HEK293 (cell line): ENCODE measurements around the gene ZFR2.

Source experiments
- FEZF1 ChIP-seq: fragments of 450-650 bp; formaldehyde crosslinking; IDR thresholded peaks from 2 replicates; pipeline ENCODE4 v1.5.1; 2016; ENCODE audit warnings: missing biosample characterization, missing genetic modification characterization
- GLI2 ChIP-seq: fragments of 450-650 bp; formaldehyde crosslinking; IDR thresholded peaks from 2 replicates; pipeline ENCODE4; 2017; ENCODE audit warnings: missing biosample characterization, missing genetic modification characterization, low read depth, borderline replicate concordance
- GLI4 ChIP-seq: fragments of 450-650 bp; formaldehyde crosslinking; IDR thresholded peaks from 2 replicates; pipeline ENCODE4 v1.5.1; 2016; ENCODE audit warnings: missing biosample characterization, missing genetic modification characterization
- GLIS2 ChIP-seq: fragments of 450-650 bp; formaldehyde crosslinking; IDR thresholded peaks from 2 replicates; pipeline ENCODE4 v1.5.1; 2016; ENCODE audit warnings: missing biosample characterization, missing genetic modification characterization
- KLF17 ChIP-seq: fragments of 450-650 bp; formaldehyde crosslinking; IDR thresholded peaks from 2 replicates; pipeline ENCODE4 v1.5.1; 2016; ENCODE audit warnings: missing biosample characterization, missing genetic modification characterization
- OSR2 ChIP-seq: fragments of 450-650 bp; formaldehyde crosslinking; IDR thresholded peaks from 2 replicates; pipeline ENCODE4 v1.5.1; 2016; ENCODE audit warnings: missing biosample characterization, missing genetic modification characterization
- OVOL3 ChIP-seq: fragments of 450-650 bp; formaldehyde crosslinking; IDR thresholded peaks from 2 replicates; pipeline ENCODE4 v1.5.1; 2016; ENCODE audit warnings: missing biosample characterization, missing genetic modification characterization
- ZBTB20 ChIP-seq: fragments of 450-650 bp; formaldehyde crosslinking; IDR thresholded peaks from 2 replicates; pipeline ENCODE4 v1.5.1; 2016; ENCODE audit warnings: missing biosample characterization, missing genetic modification characterization
- ZBTB21 ChIP-seq: fragments of 450-650 bp; formaldehyde crosslinking; IDR thresholded peaks from 2 replicates; pipeline ENCODE4 v1.5.1; 2017; ENCODE audit warnings: missing biosample characterization, missing genetic modification characterization
- ZBTB49 ChIP-seq: fragments of 450-650 bp; formaldehyde crosslinking; IDR thresholded peaks from 2 replicates; pipeline ENCODE4 v1.5.1; 2016; ENCODE audit warnings: missing biosample characterization, missing genetic modification characterization, low read depth
- ZNF114 ChIP-seq: fragments of 450-650 bp; formaldehyde crosslinking; IDR thresholded peaks from 2 replicates; pipeline ENCODE4 v1.5.0; 2017; ENCODE audit warnings: missing biosample characterization, missing genetic modification characterization
- ZNF132 ChIP-seq: fragments of 450-650 bp; formaldehyde crosslinking; IDR thresholded peaks from 2 replicates; pipeline ENCODE4 v1.5.1; 2017; ENCODE audit warnings: missing biosample characterization, missing genetic modification characterization, borderline replicate concordance
- ZNF138 ChIP-seq: fragments of 450-650 bp; formaldehyde crosslinking; IDR thresholded peaks from 2 replicates; pipeline ENCODE4 v1.5.1; 2016; ENCODE audit warnings: missing biosample characterization, missing genetic modification characterization, borderline replicate concordance
- ZNF223 ChIP-seq: fragments of 450-650 bp; formaldehyde crosslinking; IDR thresholded peaks from 2 replicates; pipeline ENCODE4 v1.5.1; 2016; ENCODE audit warnings: missing biosample characterization, missing genetic modification characterization
- ZNF362 ChIP-seq: fragments of 450-650 bp; formaldehyde crosslinking; IDR thresholded peaks from 2 replicates; pipeline ENCODE4 v1.5.1; 2016; ENCODE audit warnings: missing biosample characterization, missing genetic modification characterization
- ZNF488 ChIP-seq: fragments of 450-650 bp; formaldehyde crosslinking; IDR thresholded peaks from 2 replicates; pipeline ENCODE4 v1.5.1; 2016; ENCODE audit warnings: missing biosample characterization, missing genetic modification characterization
- ZNF513 ChIP-seq: fragments of 450-650 bp; IDR thresholded peaks from 2 replicates; pipeline ENCODE4 v1.5.1; 2018; ENCODE audit warnings: missing biosample characterization, missing genetic modification characterization
- ZNF521 ChIP-seq: fragments of 450-650 bp; formaldehyde crosslinking; IDR thresholded peaks from 2 replicates; pipeline ENCODE4 v1.5.1; 2017; ENCODE audit warnings: missing biosample characterization, mild to moderate bottlenecking, missing genetic modification characterization
- ZNF530 ChIP-seq: fragments of 450-650 bp; formaldehyde crosslinking; IDR thresholded peaks from 2 replicates; pipeline ENCODE4 v1.5.1; 2016; ENCODE audit warnings: low read depth, missing biosample characterization, missing genetic modification characterization
- ZNF548 ChIP-seq: fragments of 450-650 bp; formaldehyde crosslinking; IDR thresholded peaks from 2 replicates; pipeline ENCODE4 v1.5.1; 2016; ENCODE audit warnings: missing biosample characterization, missing genetic modification characterization
- ZNF549 ChIP-seq: fragments of 450-650 bp; IDR thresholded peaks from 2 replicates; pipeline ENCODE4 v1.5.1; 2018; ENCODE audit warnings: missing biosample characterization, missing genetic modification characterization, mild to moderate bottlenecking, inconsistent platforms, moderate library complexity
- ZNF560 ChIP-seq: fragments of 450-650 bp; formaldehyde crosslinking; IDR thresholded peaks from 2 replicates; pipeline ENCODE4 v1.5.1; 2017; ENCODE audit warnings: missing biosample characterization, missing genetic modification characterization, borderline replicate concordance
- ZNF561 ChIP-seq: fragments of 450-650 bp; IDR thresholded peaks from 2 replicates; pipeline ENCODE4 v1.5.1; 2018; ENCODE audit warnings: missing biosample characterization, missing genetic modification characterization, borderline replicate concordance
- ZNF571 ChIP-seq: fragments of 450-650 bp; formaldehyde crosslinking; IDR thresholded peaks from 2 replicates; pipeline ENCODE4 v1.5.0; 2017; ENCODE audit warnings: missing biosample characterization, missing genetic modification characterization
- ZNF600 ChIP-seq: fragments of 450-650 bp; formaldehyde crosslinking; IDR thresholded peaks from 2 replicates; pipeline ENCODE4 v1.5.1; 2016; ENCODE audit warnings: missing biosample characterization, missing genetic modification characterization
- ZNF677 ChIP-seq: fragments of 450-650 bp; IDR thresholded peaks from 2 replicates; pipeline ENCODE4 v1.5.0; 2018; ENCODE audit warnings: missing biosample characterization, mild to moderate bottlenecking, missing genetic modification characterization, moderate library complexity
- ZNF768 ChIP-seq: fragments of 450-650 bp; formaldehyde crosslinking; IDR thresholded peaks from 2 replicates; pipeline ENCODE4 v1.5.1; 2018; ENCODE audit warnings: missing biosample characterization, mild to moderate bottlenecking, missing genetic modification characterization
- ZNF776 ChIP-seq: fragments of 450-650 bp; formaldehyde crosslinking; IDR thresholded peaks from 2 replicates; pipeline ENCODE4 v1.5.0; 2017; ENCODE audit warnings: missing biosample characterization, missing genetic modification characterization, borderline replicate concordance
- ZNF837 ChIP-seq: fragments of 450-650 bp; formaldehyde crosslinking; IDR thresholded peaks from 2 replicates; pipeline ENCODE4 v1.5.1; 2016; ENCODE audit warnings: missing biosample characterization, missing genetic modification characterization
- ZNF843 ChIP-seq: fragments of 450-650 bp; formaldehyde crosslinking; IDR thresholded peaks from 2 replicates; pipeline ENCODE4 v1.5.1; 2016; ENCODE audit warnings: missing biosample characterization, missing genetic modification characterization
- ZSCAN23 ChIP-seq: fragments of 450-650 bp; formaldehyde crosslinking; IDR thresholded peaks from 2 replicates; pipeline ENCODE4 v1.5.1; 2016; ENCODE audit warnings: missing biosample characterization, missing genetic modification characterization
- ZSCAN4 ChIP-seq: fragments of 450-650 bp; formaldehyde crosslinking; IDR thresholded peaks from 2 replicates; pipeline ENCODE4 v1.5.1; 2017; ENCODE audit warnings: missing biosample characterization, missing genetic modification characterization
- ZXDB ChIP-seq: fragments of 450-650 bp; formaldehyde crosslinking; IDR thresholded peaks from 2 replicates; pipeline ENCODE4 v1.5.1; 2016; ENCODE audit warnings: missing biosample characterization, missing genetic modification characterization

ZFR2 gene

GRCh38 chr19:3761382-3762129, 107.3 kb downstream of the ZFR2 start, which contains the start of gene APBA3 (continued):
- TF ChIP-seq ZNF521 (tag by site-specific recombination) (no peak), ZNF677 (tag by site-specific recombination) (no peak), ZNF548 (tag by site-specific recombination) (no peak), ZNF138 (tag by site-specific recombination) (no peak), ZNF776 (tag by site-specific recombination) (no peak), ZBTB49 (tag by site-specific recombination) (no peak), ZNF114 (tag by site-specific recombination) (no peak), OVOL3 (tag by site-specific recombination) (no peak), FEZF1 (no peak), ZNF530 (tag by site-specific recombination) (no peak), ZNF549 (no peak), ZNF513 (tag by site-specific recombination) (peak; percentile 27; the same call in 1 of the 2 replicates), ZBTB21 (tag by site-specific recombination) (peak; percentile 47; the same call in 1 of the 2 replicates), ZNF843 (peak; percentile 53), ZNF488 (tag by site-specific recombination) (no peak), ZXDB (tag by site-specific recombination) (peak; percentile 99), GLIS2 (tag by site-specific recombination) (no peak), ZNF768 (tag by site-specific recombination) (no peak), ZNF560 (tag by site-specific recombination) (no peak), GLI2 (tag by site-specific recombination) (no peak; the same call in 1 of the 2 replicates), OSR2 (tag by site-specific recombination) (0 out of 2 replicates have a peak, but pooled peaks have one; percentile 15), ZNF837 (no peak), ZSCAN23 (tag by site-specific recombination) (peak; percentile 82; the same call in 1 of the 2 replicates), ZNF223 (tag by site-specific recombination) (no peak), ZBTB20 (tag by site-specific recombination) (peak; percentile 93), KLF17 (tag by site-specific recombination) (peak; percentile 62; the same call in 1 of the 2 replicates), ZNF362 (no peak), GLI4 (tag by site-specific recombination) (0 out of 2 replicates have a peak, but pooled peaks have one; percentile 48), ZNF132 (tag by site-specific recombination) (no peak), ZNF561 (tag by site-specific recombination) (peak; percentile 98), ZSCAN4 (no peak), ZNF600 (tag by site-specific recombination) (peak; percentile 63), ZNF571 (no peak)
